ENCODE measurements around the gene FOXJ3. TPM values are rescaled to one million over a fixed set of nuclear protein-coding genes. Genes with fewer than 3 reads are reported as not detected.

The FOXJ3 gene
- total and polyA plus RNA-seq, 7 donors, result 14.4 to 53.8 (median 39.9) TPM

DNA sequence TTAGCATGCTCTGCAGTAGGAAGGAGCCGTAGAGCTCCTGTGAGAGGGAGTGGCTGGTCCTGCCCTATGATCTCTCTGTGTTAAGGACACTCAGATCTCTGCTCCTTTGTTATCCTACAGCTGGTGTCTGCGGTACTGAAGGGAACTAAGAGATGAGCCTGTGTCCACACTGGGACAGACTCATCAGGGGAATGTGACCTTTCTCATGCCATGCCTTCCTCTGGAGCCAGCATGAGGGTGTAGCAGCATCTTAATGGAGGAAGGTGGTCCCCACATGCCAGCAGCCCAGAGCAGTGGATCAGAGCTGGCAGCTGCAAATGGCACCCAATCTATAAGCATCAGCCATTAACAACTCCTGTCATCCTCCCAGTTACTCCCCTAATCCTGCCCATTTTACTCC, 206.5 kb downstream of the FOXJ3 start:
- Histone ChIP-seq H3K4me1 (no peaks in the 10 kb centered on the region), H3K27ac (no peak overlapping the region), H3K9me3 (no peaks in the 10 kb centered on the region), H3K36me3 (no peaks in the 10 kb centered on the region), H3K4me3 (no peak overlapping the region), H3K27me3 (no peaks in the 10 kb centered on the region)
- intact Hi-C loops (cut with DNase I), result no loop called here
- no peak for TF ChIP-seq EP300 (IDR thresholded peaks at IDR 0.05)
- no peak for TF ChIP-seq POLR2A (IDR thresholded peaks at IDR 0.05)
- TF ChIP-seq, protein P1, sequence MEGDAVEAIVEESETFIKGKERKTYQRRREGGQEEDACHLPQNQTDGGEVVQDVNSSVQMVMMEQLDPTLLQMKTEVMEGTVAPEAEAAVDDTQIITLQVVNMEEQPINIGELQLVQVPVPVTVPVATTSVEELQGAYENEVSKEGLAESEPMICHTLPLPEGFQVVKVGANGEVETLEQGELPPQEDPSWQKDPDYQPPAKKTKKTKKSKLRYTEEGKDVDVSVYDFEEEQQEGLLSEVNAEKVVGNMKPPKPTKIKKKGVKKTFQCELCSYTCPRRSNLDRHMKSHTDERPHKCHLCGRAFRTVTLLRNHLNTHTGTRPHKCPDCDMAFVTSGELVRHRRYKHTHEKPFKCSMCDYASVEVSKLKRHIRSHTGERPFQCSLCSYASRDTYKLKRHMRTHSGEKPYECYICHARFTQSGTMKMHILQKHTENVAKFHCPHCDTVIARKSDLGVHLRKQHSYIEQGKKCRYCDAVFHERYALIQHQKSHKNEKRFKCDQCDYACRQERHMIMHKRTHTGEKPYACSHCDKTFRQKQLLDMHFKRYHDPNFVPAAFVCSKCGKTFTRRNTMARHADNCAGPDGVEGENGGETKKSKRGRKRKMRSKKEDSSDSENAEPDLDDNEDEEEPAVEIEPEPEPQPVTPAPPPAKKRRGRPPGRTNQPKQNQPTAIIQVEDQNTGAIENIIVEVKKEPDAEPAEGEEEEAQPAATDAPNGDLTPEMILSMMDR (IDR thresholded peaks at IDR 0.05), result no peak
- TF ChIP-seq POLR2AphosphoS5 (IDR thresholded peaks at IDR 0.05), result no peak
- no peak for DNase-seq
- 15 to 66% methylated on average over 2 of the region's 2 CpGs for WGBS, 2 donors

DNA sequence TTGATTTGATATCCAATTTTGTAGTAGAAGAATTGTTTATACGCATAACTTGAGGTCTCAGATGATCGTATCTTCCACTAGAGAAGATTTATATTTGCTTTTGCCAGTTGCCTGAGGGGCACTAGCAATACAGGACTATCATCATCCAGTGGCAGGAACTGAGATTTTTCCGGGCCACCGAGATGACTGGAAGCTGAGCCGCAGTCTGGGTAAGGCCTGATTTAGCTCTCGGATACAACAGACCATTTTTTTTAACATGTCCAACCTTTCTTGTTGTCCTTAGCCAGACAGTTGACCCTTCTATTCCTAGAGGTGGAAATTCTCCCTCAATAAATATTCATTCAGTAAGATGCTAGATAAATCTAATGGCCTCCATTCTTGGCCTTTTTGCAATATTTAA, 207.3 kb downstream of the FOXJ3 start:
- no peak overlapping the region for H3K27ac ChIP-seq
- 92 to 96% methylated on average over 6 of the region's 6 CpGs for WGBS, 2 donors
- H3K9me3 ChIP-seq, result no peaks in the 10 kb centered on the region
- H3K27me3 ChIP-seq, result no peaks in the 10 kb centered on the region
- no peaks in the 10 kb centered on the region for H3K4me1 ChIP-seq
- no peak overlapping the region for H3K4me3 ChIP-seq
- TF ChIP-seq POLR2AphosphoS5 (IDR thresholded peaks at IDR 0.05) (no peak), EP300 (IDR thresholded peaks at IDR 0.05) (no peak), POLR2A (IDR thresholded peaks at IDR 0.05) (no peak)
- TF ChIP-seq, protein P1 (IDR thresholded peaks at IDR 0.05), result no peak
- no peak for DNase-seq
- no peaks in the 10 kb centered on the region for H3K36me3 ChIP-seq
- intact Hi-C loops (cut with DNase I), result no loop called here

Other genes starting within 250 kb of the FOXJ3 start
- 1 to 10 TPM in 1 of 4 donors, not detected in 3; 6.7 TPM for gene GUCA2B, start 181.8 kb downstream of the FOXJ3 start, total RNA-seq
- 100 to 1,000 TPM; 168 to 874 (median 480) TPM for gene GUCA2B, start 181.8 kb downstream of the FOXJ3 start, polyA plus RNA-seq
- gene GUCA2A, start 170.5 kb downstream of the FOXJ3 start, total RNA-seq, result 1 to 10 TPM in 1 of 4 donors, not detected in 3; 2.2 TPM
- 100 to 1,000 TPM; 476 to 950 (median 570) TPM for gene GUCA2A, start 170.5 kb downstream of the FOXJ3 start, polyA plus RNA-seq
- 10 to 100 TPM in 1 of 4 donors, 1 to 10 TPM in 3; 2.1 to 11.4 (median 3.6) TPM for gene RIMKLA, start 45.6 kb upstream of the FOXJ3 start, total RNA-seq
- gene RIMKLA, start 45.6 kb upstream of the FOXJ3 start, polyA plus RNA-seq, result 1 to 10 TPM; 2.6 to 7.6 (median 6.6) TPM
- gene ZMYND12, start 120.8 kb upstream of the FOXJ3 start, total RNA-seq, result 1 to 10 TPM in 1 of 4 donors, under 1 TPM in 3; 0.54 to 1.1 (median 0.77) TPM
- gene ZMYND12, start 120.8 kb upstream of the FOXJ3 start, polyA plus RNA-seq, result 10 to 100 TPM in 1 of 3 donors, 1 to 10 TPM in 2; 1.0 to 10.9 (median 1.2) TPM
- gene PPCS, start 121.3 kb upstream of the FOXJ3 start, total RNA-seq, result 10 to 100 TPM; 32.1 to 99.9 (median 52.5) TPM
- gene PPCS, start 121.3 kb upstream of the FOXJ3 start, polyA plus RNA-seq, result 100 to 1,000 TPM in 2 of 3 donors, 10 to 100 TPM in 1; 79.4 to 257 (median 200) TPM
- 1 to 10 TPM; 3.3 to 3.9 (median 3.8) TPM for gene CCDC30, start 128.1 kb upstream of the FOXJ3 start, total RNA-seq
- 1 to 10 TPM in 2 of 3 donors, under 1 TPM in 1; 0.69 to 1.2 (median 1.0) TPM for gene CCDC30, start 128.1 kb upstream of the FOXJ3 start, polyA plus RNA-seq

Data from sigmoid colon (tissue), 7 donors.